ENCODE data around the gene NXPH3. TPM values are rescaled to one million over a fixed set of nuclear protein-coding genes. Genes with fewer than 3 reads are reported as not detected.

NXPH3 gene
- total and polyA plus RNA-seq, 2 donors (not counting 3 experiments of a cell fraction or from before 2014, with no cell fraction given) = 1.7 to 2.0 TPM

- H3K4me1 ChIP-seq (ENCODE audit: control insufficient read depth, extremely low read depth, insufficient read depth, low read length) = peaks cover 7% of the 10 kb centered on the region
- H4K20me1 ChIP-seq (replicated peaks; ENCODE audit: control insufficient read depth, extremely low read depth, insufficient read depth, low read length) = no peaks in the 10 kb centered on the region
- no peak for DNase-seq (ENCODE audit: low read depth, low spot score)
- no peaks in the 10 kb centered on the region for H3K9me3 ChIP-seq (replicated peaks; ENCODE audit: control insufficient read depth, insufficient read depth, low read length)
- no peak for FAIRE-seq
- intact Hi-C loops (cut with micrococcal nuclease) (no loop called here), dilution Hi-C loops (cut with MboI; ENCODE audit: extremely low pct_ligation_motif_present, low sequenced_read_pairs) (no loop called here)
- peaks cover 2 to 11% of the 10 kb centered on the region in 2 experiments for H3K36me3 ChIP-seq (ENCODE audit: control insufficient read depth in 2 of 2, extremely low read depth in 1 of 2, insufficient read depth in 2 of 2, low read length in 2 of 2)
- no peak overlapping the region for H3K27ac ChIP-seq (ENCODE audit: insufficient read depth, low read depth, low read length)
- no peak for TF ChIP-seq POLR2AphosphoS5 (IDR thresholded peaks at IDR 0.05; ENCODE audit: insufficient read depth, low read depth, low read length)
- no peak for TF ChIP-seq FOS (IDR thresholded peaks at IDR 0.05; ENCODE audit: borderline replicate concordance, insufficient read depth, low read length)
- TF ChIP-seq GATA2 (IDR thresholded peaks at IDR 0.05; ENCODE audit: insufficient read depth, insufficient read length, low read depth, low read length) = no peak
- TF ChIP-seq MYC (IDR thresholded peaks at IDR 0.05; ENCODE audit: low read depth, low read length) = no peak
- TF ChIP-seq, protein P1, sequence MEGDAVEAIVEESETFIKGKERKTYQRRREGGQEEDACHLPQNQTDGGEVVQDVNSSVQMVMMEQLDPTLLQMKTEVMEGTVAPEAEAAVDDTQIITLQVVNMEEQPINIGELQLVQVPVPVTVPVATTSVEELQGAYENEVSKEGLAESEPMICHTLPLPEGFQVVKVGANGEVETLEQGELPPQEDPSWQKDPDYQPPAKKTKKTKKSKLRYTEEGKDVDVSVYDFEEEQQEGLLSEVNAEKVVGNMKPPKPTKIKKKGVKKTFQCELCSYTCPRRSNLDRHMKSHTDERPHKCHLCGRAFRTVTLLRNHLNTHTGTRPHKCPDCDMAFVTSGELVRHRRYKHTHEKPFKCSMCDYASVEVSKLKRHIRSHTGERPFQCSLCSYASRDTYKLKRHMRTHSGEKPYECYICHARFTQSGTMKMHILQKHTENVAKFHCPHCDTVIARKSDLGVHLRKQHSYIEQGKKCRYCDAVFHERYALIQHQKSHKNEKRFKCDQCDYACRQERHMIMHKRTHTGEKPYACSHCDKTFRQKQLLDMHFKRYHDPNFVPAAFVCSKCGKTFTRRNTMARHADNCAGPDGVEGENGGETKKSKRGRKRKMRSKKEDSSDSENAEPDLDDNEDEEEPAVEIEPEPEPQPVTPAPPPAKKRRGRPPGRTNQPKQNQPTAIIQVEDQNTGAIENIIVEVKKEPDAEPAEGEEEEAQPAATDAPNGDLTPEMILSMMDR (IDR thresholded peaks at IDR 0.05; ENCODE audit: extremely low read depth in 1 of 2, insufficient read depth in 1 of 2, low read depth in 1 of 2, low read length in 2 of 2) = no peak
- TF ChIP-seq POLR2A (IDR thresholded peaks at IDR 0.05; ENCODE audit: low read depth, low read length) = no peak
- no peak for TF ChIP-seq JUN (IDR thresholded peaks at IDR 0.05; ENCODE audit: borderline replicate concordance, insufficient read depth, insufficient read length, low read depth)
- no peak for TF ChIP-seq EZH2 (IDR thresholded peaks at IDR 0.05; ENCODE audit: borderline replicate concordance, low read depth, low read length, severe bottlenecking)
- TF ChIP-seq, protein P2, sequence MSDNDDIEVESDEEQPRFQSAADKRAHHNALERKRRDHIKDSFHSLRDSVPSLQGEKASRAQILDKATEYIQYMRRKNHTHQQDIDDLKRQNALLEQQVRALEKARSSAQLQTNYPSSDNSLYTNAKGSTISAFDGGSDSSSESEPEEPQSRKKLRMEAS (IDR thresholded peaks at IDR 0.05; ENCODE audit: insufficient read depth, insufficient read length) = no peak
- BruUV-seq (replicated peaks) = no TSS peak
- no peaks in the 10 kb centered on the region for H3K9me1 ChIP-seq (replicated peaks; ENCODE audit: control insufficient read depth, extremely low read depth, insufficient read depth, low read length)
- CTCF ChIA-PET = interaction anchor here (0.6 to 3.5 kb wide), 4 partner anchors 18 to 81 kb away, joined by 3 to 15 read pairs (median 4); partner anchors contain the start of genes NXPH3 and SPOP
- H3K79me2 ChIP-seq (ENCODE audit: control insufficient read depth, insufficient read depth, low read length) = no peaks in the 10 kb centered on the region
- no peak overlapping the region for H3K4me2 ChIP-seq (ENCODE audit: insufficient read depth, low read length)
- POLR2A ChIA-PET = no interaction called here
- no peaks in the 10 kb centered on the region for H3K27me3 ChIP-seq (ENCODE audit: control insufficient read depth in 2 of 2, insufficient read depth in 2 of 2, low read length in 2 of 2)
- H2AFZ ChIP-seq (ENCODE audit: low read depth, low read length) = no peak overlapping the region
- no peak overlapping the region for H3K4me3 ChIP-seq (replicated peaks in 1 of 3; ENCODE audit: insufficient read depth in 1 of 3, low read depth in 1 of 3, low read length in 3 of 3)
- H3K9ac ChIP-seq (replicated peaks; ENCODE audit: extremely low read depth, insufficient read depth, low read length) = no peak overlapping the region
Measured at GRCh38 chr17:49595980-49596379, 20.3 kb downstream of the NXPH3 start.

All from endothelial cell of umbilical vein (primary cell).